Osteoblast (primary cell): ENCODE data around the gene MPST. TPM values are rescaled to one million over a fixed set of nuclear protein-coding genes. Genes with fewer than 3 reads are reported as not detected.

Experiments used
- DNase-seq: peaks from one replicate; pipeline ENCODE4 v3.0.0; 2011; ENCODE audit warnings: low spot score, mixed read lengths; ENCODE audit not compliant: insufficient read length; ENCODE audit errors: missing footprints
- H2AFZ ChIP-seq: 2 replicates; pipeline ENCODE4 v1.6.0; 2011; ENCODE audit warnings: mild to moderate bottlenecking, low read length
- H3K27ac ChIP-seq: 2 replicates; pipeline ENCODE4 v1.5.1; 2011; ENCODE audit warnings: mild to moderate bottlenecking, low read depth, low read length, moderate library complexity
- H3K27me3 ChIP-seq: 2 replicates; pipeline ENCODE4 v1.6.0; 2012; ENCODE audit warnings: mild to moderate bottlenecking, control low read depth, inconsistent platforms, low read length, moderate library complexity; ENCODE audit not compliant: insufficient read depth
- H3K36me3 ChIP-seq: 2 replicates; pipeline ENCODE4 v1.5.1; 2011; ENCODE audit warnings: mild to moderate bottlenecking, low read length, control low read depth, moderate library complexity; ENCODE audit not compliant: insufficient read depth
- H3K4me1 ChIP-seq: 2 replicates; pipeline ENCODE4 v1.5.1; 2011; ENCODE audit warnings: mild to moderate bottlenecking, low read length, control low read depth, moderate library complexity; ENCODE audit not compliant: insufficient read depth
- H3K4me2 ChIP-seq: 2 replicates; pipeline ENCODE4 v1.6.0; 2011; ENCODE audit warnings: mild to moderate bottlenecking, low read length; ENCODE audit not compliant: insufficient read depth
- H3K4me3 ChIP-seq: fragments of 200-600 bp; sonication (generic); 3 replicates; pipeline ENCODE4 v1.5.1; 2012; ENCODE audit warnings: mild to moderate bottlenecking, low read length, inconsistent platforms; ENCODE audit not compliant: insufficient read depth
- H3K79me2 ChIP-seq: 2 replicates; pipeline ENCODE4 v1.6.0; 2012; ENCODE audit warnings: mild to moderate bottlenecking, low read length, control low read depth, inconsistent platforms; ENCODE audit not compliant: insufficient read depth
- H3K9me3 ChIP-seq: 2 replicates; pipeline ENCODE4 v1.5.1; 2011; ENCODE audit warnings: low read depth, low read length, control low read depth
- H4K20me1 ChIP-seq: 2 replicates; pipeline ENCODE4 v1.6.0; 2012; ENCODE audit warnings: mild to moderate bottlenecking, low read length, control low read depth; ENCODE audit not compliant: insufficient read depth
- total RNA-seq: library from RNA; depleted of rRNA; stranded (reverse); fragments of >200 nt; gene quantifications from 2 replicates; pipeline ENCODE4 v1.2.3, GENCODE V29; 2012
- TF ChIP-seq, protein P1 (sequence below): IDR thresholded peaks from 2 replicates; pipeline ENCODE4 v1.5.1; 2011; ENCODE audit warnings: mild to moderate bottlenecking, low read depth, low read length, moderate library complexity; ENCODE audit errors: extremely low read depth

MPST gene
- total RNA-seq, 1 donor, result 91.6 TPM

DNA sequence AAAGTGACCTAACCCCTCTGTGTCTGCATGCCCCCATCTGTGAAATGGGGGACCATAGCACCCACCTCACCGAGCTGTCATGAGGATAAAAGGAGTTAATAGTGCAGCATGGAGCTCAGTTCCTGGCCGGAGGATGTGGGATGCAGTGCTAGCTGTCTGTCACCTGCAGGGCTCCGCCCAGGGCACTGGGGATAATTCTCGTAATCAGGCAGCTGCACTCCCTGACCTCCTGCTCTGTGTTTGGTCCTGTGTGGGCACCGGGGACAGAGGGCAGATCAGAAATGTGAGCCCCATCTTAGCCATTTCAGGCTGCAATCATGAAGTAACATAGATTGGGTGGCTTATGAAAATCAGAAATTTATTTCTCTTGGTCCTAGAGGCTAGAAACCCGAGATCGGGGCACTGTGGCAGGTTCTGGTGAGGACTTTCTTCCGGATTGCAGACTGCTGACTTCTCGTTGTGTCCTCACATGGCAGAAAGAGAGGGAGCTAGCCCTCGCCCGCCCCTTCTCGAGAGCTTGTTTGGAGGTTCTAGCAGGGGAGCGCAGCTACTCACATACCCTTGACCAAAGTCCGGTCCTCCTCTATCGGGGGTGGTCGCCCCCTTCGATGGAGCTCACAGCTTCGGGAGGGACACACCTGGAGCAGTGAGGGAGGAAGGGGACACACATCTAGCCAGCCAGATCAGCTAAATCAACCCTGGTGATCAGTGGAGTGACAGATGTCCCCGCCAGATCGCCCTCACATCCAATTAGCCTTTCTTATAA, 35.2 kb downstream of the MPST start:
- TF ChIP-seq, protein P1, sequence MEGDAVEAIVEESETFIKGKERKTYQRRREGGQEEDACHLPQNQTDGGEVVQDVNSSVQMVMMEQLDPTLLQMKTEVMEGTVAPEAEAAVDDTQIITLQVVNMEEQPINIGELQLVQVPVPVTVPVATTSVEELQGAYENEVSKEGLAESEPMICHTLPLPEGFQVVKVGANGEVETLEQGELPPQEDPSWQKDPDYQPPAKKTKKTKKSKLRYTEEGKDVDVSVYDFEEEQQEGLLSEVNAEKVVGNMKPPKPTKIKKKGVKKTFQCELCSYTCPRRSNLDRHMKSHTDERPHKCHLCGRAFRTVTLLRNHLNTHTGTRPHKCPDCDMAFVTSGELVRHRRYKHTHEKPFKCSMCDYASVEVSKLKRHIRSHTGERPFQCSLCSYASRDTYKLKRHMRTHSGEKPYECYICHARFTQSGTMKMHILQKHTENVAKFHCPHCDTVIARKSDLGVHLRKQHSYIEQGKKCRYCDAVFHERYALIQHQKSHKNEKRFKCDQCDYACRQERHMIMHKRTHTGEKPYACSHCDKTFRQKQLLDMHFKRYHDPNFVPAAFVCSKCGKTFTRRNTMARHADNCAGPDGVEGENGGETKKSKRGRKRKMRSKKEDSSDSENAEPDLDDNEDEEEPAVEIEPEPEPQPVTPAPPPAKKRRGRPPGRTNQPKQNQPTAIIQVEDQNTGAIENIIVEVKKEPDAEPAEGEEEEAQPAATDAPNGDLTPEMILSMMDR, result no peak
- peaks cover 6% of the 10 kb centered on the region for H3K4me1 ChIP-seq
- peaks cover 20% of the 10 kb centered on the region for H3K36me3 ChIP-seq
- no peak overlapping the region for H3K4me3 ChIP-seq
- H3K27me3 ChIP-seq, result no peaks in the 10 kb centered on the region
- H4K20me1 ChIP-seq, result no peaks in the 10 kb centered on the region
- no peaks in the 10 kb centered on the region for H3K9me3 ChIP-seq
- DNase-seq, result peak; percentile 49
- no peak overlapping the region for H3K27ac ChIP-seq
- peaks cover 9% of the 10 kb centered on the region for H3K79me2 ChIP-seq
- no peak overlapping the region for H2AFZ ChIP-seq
- H3K4me2 ChIP-seq, result no peak overlapping the region

DNA sequence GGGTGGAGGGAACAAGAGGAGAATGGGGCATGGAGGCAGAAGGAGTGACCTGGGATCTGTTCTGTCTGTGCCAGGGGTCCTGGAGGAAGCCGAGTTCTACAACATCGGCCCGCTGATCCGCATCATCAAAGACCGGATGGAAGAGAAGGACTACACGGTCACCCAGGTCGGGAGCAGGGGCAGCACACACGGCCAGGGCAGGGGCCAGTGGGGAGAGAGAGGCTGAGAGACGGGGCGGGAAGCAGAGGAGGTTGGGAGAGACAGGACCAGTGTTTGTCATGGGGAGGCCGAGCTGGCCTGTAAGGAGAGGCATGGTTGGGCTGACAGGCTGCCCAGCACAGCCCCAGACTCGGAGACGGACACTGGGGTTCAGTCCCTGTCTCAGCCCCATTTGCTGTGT, 36.7 kb downstream of the MPST start:
- no peak overlapping the region for H2AFZ ChIP-seq
- H3K79me2 ChIP-seq, result peaks cover 9% of the 10 kb centered on the region
- no peak overlapping the region for H3K4me3 ChIP-seq
- no peak overlapping the region for H3K4me2 ChIP-seq
- H3K27ac ChIP-seq, result no peak overlapping the region
- peaks cover 6% of the 10 kb centered on the region for H3K4me1 ChIP-seq
- no peaks in the 10 kb centered on the region for H3K27me3 ChIP-seq
- TF ChIP-seq, protein P1, result no peak
- H3K9me3 ChIP-seq, result no peaks in the 10 kb centered on the region
- no peaks in the 10 kb centered on the region for H4K20me1 ChIP-seq
- peaks cover 20% of the 10 kb centered on the region for H3K36me3 ChIP-seq
- DNase-seq, result peak; percentile 79

DNA sequence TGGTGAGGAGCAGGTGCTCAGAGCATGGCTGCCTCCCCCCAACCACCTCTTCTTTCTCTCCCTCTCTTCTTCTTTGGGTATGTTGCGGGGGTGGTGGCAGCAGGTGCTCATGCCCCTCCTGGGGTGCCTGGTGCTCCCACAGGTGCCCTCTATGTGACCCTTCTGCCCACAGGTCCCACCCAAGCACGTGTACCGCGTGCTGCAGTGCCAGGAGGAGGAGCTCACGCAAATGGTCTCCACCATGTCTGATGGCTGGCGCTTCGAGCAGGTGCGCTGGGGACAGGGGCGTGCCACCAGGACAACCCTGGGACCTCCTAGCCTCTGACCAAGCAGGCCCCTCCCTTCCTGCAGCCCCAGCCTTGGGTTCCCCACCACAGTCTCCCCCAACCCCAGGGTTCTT, 37.7 kb downstream of the MPST start:
- H3K36me3 ChIP-seq, result peaks cover 20% of the 10 kb centered on the region
- H3K9me3 ChIP-seq, result no peaks in the 10 kb centered on the region
- DNase-seq, result peak; percentile 50
- H4K20me1 ChIP-seq, result no peaks in the 10 kb centered on the region
- no peak overlapping the region for H3K27ac ChIP-seq
- H3K4me2 ChIP-seq, result no peak overlapping the region
- H3K79me2 ChIP-seq, result peaks cover 7% of the 10 kb centered on the region
- no peak overlapping the region for H2AFZ ChIP-seq
- TF ChIP-seq, protein P1, result no peak
- H3K4me1 ChIP-seq, result peaks cover 3% of the 10 kb centered on the region
- no peaks in the 10 kb centered on the region for H3K27me3 ChIP-seq
- H3K4me3 ChIP-seq, result no peak overlapping the region

DNA sequence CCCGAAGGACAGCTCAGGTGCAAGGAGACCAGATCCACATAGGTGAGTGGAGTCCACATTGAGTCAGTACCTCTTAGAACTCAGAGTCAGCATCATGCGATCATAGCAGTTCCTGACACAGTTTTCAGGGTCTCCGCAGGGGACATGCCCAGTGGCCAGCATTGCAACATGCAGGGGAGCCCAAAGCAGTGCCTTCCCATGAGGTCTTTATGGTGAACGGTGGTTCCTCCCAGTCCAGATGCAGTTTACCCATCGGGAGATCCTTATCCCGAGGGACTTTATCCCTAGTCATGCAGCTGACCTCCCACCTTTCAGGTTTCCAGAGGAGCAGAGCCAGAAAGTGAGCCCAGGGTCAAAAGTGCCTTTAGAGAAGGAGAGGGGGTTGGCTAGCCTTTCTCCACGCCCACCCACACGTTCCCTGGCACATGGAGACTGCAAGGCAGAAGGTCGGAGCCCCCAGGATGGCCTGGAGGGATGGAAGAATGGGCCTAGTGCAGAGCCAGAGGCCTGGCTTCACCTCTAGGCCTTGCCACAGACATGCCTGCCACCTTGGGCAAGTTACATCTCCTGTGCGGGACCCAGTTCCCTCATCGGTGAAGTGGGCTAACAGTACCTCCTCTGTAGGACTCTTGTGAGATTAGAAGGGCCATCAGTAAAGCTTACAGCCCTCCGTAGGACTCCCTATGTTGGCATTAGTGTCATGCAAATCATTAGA, 38.4 kb downstream of the MPST start:
- H4K20me1 ChIP-seq, result no peaks in the 10 kb centered on the region
- no peaks in the 10 kb centered on the region for H3K27me3 ChIP-seq
- H3K36me3 ChIP-seq, result peaks cover 20% of the 10 kb centered on the region
- TF ChIP-seq, protein P1, result no peak
- H3K27ac ChIP-seq, result no peak overlapping the region
- H3K4me2 ChIP-seq, result no peak overlapping the region
- no peaks in the 10 kb centered on the region for H3K79me2 ChIP-seq
- no peak overlapping the region for H3K4me3 ChIP-seq
- H3K4me1 ChIP-seq, result no peaks in the 10 kb centered on the region
- H2AFZ ChIP-seq, result no peak overlapping the region
- H3K9me3 ChIP-seq, result no peaks in the 10 kb centered on the region
- peak; percentile 65 for DNase-seq
